Stimulated activated CD8-positive, alpha-beta memory T cell treated with anti-CD3 and anti-CD28 coated beads, Interleukin-15, amount 100 ng/mL, for 24 hours (primary cell): ENCODE measurements around the gene LRRC38.
"Not testable (repeated sequence)": the region's sequence is repeated elsewhere in the genome, so short reads cannot be mapped to it uniquely, and the experiment has no call there.

Experiments
- DNase-seq: peaks from one replicate; pipeline ENCODE4 v3.0.0-alpha.2; 2020; ENCODE audit warnings: low read depth

The LRRC38 gene

DNA sequence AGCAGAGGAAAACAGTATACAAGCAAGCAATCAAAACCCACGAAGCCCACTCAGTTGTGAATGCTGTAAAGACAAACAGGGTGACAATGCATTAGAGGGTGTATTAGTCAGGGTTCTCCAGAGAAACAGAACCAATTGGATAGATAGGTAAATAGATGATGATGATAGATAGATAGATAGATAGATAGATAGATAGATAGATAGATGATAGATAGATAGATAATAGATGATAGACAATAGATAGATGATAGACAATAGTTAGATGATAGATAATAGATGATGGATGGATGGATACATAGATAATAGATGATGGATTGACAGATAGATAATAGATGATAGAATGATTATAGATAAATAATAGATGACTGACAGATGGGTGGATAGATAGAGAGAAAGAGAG, 48.3 kb downstream of the LRRC38 start:
- no peak for DNase-seq

DNA sequence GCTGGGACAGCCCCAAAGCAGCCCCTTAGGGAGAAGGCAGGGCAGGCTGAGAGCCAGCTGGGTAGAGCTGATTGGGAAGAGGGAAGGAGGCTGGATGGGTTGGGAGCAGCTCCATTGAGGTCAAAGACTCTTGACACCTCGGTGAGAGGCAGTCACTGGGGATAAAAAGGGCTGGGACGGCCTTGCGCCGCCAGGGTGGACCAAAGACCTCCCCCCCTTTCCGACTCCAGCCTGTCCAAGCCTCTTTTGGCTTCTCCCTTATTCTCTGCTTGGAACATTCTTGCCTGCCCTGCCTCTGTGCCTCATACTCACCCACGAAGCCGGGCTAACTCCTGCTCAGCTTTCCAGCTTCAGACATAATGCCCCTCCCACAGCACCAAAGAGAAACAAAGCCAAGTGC, 51.1 kb downstream of the LRRC38 start:
- DNase-seq, result no peak

DNA sequence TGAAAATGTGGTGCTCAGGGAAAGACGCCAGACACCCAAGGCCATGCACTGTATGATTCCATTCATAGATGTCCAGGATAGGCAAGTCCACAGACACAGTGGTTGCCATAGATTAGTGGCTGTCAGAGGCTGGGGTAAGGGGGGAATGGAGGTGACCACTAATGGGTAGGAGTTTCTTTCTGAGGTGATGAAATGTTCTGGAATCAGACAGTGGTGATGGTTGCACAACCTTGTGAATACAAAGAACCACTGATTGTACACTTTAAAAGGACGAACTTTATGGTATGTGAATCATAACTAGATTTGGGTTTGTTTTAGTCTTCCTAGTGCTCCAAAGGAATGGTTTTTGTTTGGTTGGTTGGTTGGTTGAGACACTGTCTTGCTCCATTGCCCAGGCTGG, 51.8 kb downstream of the LRRC38 start:
- no peak for DNase-seq

GRCh38 chr1:13456904-13457532, 56.8 kb downstream of the LRRC38 start:
- DNase-seq, result no peak

- DNase-seq, result no peak
Observed at GRCh38 chr1:13451399-13451965, 62.3 kb downstream of the LRRC38 start.

DNA sequence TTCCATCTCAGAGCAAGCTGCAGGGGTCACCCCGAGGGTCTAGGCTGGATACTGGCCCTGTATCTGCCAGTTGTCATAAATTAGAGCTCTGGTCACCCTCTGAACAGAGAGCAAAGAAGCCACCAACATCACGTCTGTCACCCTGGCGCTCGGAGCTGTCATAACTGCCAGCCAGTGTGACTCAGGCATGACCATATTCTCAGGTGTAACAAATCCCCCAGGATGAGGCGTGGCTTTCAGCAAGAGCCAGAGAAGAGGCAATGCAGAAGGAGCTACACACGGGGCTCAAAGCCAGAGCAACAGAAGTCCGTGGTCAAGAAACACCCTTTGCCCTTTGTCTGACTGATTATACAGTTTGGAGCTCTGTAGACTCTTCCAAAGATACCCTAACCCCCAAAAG, 63.6 kb downstream of the LRRC38 start:
- DNase-seq, result no peak

- DNase-seq, result no peak
Observed at GRCh38 chr1:13443335-13443979, 70.3 kb downstream of the LRRC38 start.

DNA sequence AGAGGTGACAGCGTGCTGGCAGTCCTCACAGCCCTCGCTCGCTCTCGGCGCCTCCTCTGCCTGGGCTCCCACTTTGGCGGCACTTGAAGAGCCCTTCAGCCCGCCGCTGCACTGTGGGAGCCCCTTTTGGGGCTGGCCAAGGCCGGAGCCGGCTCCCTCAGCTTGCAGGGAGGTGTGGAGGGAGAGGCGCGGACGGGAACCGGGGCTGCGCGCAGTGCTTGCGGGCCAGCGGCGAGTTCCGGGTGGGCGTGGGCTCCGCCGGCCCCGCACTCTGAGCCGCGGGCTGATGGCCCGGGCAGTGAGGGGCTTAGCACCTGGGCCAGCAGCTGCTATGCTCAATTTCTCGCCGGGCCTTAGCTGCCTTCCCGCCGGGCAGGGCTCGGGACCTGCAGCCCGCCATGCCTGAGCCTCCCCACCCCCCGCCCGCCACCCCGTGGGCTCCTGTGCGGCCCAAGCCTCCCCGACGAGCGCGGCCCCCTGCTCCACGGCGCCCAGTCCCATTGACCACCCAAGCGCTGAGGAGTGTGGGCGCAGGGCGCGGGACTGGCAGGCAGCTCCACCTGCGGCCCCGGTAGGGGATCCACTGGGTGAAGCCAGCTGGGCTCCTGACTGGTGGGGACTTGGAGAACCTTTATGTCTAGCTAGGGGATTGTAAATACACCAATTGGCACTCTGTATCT, 74.6 kb downstream of the LRRC38 start:
- not testable (repeated sequence) for DNase-seq

DNA sequence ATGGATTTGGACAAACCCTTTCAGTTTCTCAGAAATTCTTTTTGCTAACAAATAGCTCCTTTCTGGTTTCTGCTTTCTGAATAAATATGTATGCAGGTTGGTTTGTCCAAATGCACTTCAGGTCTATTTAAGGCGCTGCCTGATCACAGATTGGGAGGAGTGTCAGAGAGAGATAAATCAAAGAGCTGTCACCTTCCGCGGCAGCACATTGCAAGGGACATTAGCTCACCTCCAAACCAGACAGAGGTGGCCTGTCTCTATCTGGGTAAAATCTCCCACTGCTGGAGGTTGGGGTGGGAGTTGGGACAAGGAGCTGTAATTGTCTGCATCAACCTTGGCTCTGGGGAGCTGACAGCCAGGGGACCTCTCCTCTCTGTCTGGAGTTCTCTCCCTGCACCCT, 78.3 kb downstream of the LRRC38 start:
- DNase-seq, result no peak

GRCh38 chr1:13433694-13434358, 80.0 kb downstream of the LRRC38 start:
- DNase-seq, result not testable (repeated sequence)

DNA sequence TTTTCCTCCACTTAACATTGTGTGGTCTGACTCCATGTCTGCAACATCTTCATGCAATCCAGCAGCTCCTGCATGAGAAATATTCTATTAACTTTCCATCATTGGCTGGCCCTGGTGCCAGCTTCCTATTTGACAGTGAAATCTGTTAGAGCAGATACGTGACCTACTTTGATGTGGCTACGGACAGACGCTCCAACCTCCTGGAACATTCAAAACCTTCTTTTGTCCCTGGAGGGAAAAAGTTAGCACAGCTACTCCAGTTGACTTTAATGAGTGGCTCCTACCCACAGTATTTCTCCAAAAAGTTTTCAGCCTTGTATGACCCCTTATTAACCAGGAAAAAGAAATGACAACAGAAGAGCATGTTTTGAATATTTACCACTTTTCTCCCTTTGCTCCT, 81.6 kb downstream of the LRRC38 start:
- no peak for DNase-seq

GRCh38 chr1:13430495-13430894, 83.3 kb downstream of the LRRC38 start:
- no peak for DNase-seq
